Fibroblast of skin of left quadriceps (primary cell): ENCODE results near the gene UBALD2.
"Not testable (repeated sequence)": the region's sequence is repeated elsewhere in the genome, so short reads cannot be mapped to it uniquely, and the experiment has no call there.

Source experiments
- DNase-seq, 2 experiments: peaks; one replicate each; pipeline ENCODE4 v3.0.0-alpha.2; 2013; ENCODE audit warnings: low read depth in 2 of 2

Gene UBALD2

DNA sequence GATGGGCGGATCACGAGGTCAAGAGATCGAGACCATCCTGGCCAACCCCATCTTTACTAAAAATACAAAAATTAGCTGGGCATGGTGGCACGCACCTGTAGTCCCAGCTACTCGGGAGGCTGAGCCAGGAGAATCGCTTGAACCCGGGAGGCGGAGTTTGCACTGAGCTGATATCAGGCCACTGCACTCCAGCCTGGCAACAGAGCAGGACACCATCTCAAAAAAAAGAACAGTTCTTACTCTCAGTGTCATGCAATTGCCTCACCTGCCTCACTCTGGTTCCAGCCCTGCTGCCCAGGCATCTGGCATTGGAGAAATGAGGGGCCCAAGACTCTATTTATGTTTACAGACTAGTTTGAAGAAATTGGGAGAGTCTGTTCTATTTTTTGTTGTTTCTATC is 20.4 kb upstream of the UBALD2 start:
- not testable (repeated sequence) for DNase-seq

DNA sequence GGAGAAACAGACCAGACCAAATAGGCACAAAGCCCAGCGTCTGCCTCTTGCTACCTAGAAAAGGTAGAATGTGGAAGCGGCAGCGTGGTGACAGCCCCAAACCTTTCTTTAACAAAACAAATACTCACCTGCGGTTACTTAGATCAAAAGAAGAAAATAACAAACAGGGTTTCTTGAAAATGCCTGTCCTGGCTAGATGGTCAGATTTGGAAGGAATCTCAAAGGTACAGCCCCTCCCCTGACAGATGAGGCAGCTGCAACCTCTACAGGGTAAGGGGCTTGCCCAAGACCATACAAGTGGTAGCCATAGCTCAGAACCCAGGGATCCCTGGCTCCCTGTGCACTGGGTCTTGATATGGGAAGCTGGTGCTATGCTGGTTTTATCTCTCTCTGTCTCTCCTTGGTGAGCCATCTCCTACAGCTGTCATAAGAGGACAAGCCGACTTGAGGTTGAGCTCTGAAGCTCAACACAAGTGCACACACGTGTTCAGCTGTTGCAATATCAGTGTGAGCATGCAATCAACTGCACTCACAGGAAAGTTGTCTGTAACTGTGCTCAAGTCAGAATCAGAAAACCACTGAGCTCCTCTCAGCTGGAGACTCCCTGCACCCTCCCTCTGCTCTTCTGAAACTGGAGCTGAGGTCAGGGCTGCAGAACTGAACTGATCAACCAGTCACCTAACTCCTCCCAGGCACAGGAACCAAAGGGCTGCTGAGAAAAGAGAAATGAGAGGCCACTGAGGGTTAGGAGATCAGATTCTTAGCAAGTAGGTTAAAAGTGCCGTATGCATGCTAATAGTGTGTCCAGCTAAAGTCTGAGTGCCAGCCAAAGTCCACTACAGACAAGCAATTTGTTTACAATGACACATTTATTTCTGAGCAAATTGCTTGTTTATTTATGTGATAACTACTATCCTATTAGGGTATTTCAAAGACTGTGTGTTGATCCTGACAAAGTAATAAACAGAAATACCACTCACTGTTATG is 18.8 kb upstream of the UBALD2 start:
- peak in 1 of 2 experiments; percentile 32 for DNase-seq

DNA sequence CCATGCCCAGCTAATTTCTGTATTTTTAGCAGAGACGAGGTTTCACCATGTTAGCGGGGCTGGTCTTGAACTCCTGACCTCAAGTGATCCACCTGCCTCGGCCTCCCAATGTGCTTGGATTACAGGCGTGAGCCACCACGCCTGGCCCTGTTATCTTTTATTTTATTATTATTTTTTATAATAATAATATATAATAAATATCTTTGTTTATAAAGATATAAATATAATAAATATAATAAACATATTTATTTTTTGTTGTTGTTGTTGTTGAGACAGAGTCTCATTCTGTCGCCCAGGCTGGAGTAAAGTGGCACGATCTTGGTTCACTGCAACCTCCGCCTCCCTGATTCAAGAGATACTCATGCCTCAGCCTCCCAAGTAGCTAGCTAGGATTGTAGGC is 17.8 kb upstream of the UBALD2 start:
- no peak for DNase-seq

DNA sequence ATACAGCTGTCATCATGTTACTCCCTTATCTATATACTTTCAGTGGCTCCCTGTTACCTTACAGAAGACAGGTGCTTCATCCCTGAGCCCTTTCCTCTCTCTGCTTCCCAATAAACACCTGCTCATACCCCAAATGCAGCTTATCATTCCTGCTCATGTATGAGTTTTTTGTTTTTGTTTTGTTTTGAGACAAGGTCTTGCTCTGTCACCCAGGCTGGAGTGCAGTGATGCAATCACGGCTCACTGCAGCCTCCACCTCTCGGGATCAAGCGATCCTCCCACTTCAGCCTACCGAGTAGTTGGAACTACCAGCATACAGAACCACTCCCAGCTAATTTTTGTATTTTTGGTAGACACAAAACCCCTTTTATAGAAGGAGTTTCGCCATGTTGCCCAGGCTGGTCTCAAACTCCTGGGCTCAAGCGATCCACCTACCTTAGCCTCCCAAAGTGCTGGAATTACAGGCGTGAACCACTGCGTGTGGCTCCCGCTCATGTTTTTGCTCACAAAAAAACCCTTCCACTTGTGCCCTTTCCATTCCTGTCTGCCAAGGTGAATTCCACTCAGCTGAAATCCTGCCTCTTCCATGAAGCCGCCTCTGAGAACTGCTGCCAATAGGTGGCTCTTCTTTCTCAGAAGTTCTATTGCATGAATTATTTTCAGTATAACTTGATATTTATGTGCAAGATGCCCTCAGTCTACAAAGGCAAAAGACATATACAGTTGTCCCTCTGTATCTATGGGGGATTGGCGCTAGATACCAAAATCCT is 16.9 kb upstream of the UBALD2 start:
- no peak for DNase-seq

DNA sequence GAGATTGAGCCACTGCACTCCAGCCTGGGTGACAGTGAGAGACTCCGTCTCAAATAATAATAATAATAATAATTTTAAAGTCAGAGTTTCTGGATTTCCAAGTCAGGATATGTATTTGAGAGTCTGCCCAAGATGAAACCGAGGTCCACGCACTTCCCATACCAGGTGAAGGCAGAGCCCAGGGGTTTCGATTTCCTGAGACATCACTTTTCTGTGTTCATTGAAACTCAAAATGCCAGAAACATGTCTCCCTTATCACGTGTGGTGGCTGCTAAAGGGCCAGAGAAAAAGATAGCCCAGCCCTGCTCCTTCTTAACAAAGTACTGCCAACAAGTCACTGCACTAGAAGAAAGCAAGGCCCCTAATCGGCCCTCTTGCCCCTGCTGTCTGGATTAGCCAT is 15.0 kb upstream of the UBALD2 start:
- DNase-seq: no peak

DNA sequence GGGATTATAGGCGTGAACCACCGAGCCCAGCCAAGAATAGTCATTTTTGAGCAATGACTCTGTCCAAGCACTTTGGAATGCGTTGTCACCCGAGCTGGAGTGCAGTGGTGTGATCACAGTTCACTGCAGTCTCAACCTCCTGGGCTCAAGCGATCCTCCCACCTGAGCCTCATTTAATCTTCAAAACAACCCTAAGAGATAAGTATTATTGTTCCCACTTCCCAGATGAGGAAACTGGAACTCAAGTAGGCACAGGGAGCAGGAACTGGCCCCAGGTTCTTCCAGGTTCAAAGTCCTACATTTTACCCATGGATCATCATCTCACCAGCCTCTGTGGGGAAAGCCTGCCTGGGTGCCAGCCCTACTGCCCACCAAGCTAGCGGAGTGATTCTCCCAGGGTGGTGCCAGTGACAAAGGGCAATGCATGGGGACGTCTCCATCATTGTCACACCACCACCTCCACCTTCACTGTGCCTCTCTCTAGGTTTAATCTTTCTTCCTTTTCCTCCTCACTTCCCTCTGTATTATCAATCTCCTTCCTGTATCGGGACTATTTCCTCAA is 13.6 kb upstream of the UBALD2 start:
- no peak for DNase-seq

DNA sequence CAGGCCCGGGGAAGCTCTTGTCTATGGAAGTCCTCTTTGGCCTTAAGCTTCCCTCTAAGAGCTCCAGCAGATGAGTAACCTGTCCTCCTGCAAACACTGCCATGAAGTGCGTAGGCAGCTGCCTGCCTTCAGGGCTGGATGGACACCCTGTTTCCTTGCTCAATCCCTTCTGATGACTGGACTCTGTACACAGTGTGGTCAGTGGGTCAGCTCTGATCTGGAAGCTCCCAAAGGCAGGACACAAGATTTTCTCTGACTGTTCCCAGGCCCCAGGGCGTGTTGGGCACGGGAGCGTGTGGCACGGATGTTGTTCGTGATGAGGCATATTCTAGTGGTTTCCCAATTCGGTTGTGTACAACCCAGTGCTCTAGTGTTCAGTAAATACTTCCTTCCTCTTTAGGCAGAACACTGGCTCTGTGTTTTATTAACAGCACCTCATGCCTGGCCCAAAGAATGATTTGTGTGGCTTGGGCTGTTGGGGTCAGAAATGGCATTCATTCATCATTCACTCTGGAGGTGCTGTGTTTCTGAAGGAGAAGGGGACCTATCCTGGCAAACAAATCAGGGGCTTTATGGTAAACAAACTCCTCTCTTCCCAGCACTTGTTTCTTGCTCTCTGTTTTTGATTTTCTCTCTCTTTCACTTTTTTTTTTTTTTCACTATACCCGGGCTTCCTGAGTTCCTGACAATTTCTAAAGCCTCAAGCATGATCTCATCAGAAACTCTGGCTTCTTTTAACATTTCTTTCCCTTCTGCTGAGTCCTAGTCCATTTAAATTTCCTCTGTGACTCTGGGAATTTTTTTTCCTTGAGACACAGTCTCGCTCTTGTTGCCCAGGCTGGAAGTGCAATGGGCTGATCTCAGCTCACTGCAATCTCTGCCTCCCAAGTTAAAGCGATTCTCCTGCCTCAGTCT is 12.9 kb upstream of the UBALD2 start:
- no peak for DNase-seq

DNA sequence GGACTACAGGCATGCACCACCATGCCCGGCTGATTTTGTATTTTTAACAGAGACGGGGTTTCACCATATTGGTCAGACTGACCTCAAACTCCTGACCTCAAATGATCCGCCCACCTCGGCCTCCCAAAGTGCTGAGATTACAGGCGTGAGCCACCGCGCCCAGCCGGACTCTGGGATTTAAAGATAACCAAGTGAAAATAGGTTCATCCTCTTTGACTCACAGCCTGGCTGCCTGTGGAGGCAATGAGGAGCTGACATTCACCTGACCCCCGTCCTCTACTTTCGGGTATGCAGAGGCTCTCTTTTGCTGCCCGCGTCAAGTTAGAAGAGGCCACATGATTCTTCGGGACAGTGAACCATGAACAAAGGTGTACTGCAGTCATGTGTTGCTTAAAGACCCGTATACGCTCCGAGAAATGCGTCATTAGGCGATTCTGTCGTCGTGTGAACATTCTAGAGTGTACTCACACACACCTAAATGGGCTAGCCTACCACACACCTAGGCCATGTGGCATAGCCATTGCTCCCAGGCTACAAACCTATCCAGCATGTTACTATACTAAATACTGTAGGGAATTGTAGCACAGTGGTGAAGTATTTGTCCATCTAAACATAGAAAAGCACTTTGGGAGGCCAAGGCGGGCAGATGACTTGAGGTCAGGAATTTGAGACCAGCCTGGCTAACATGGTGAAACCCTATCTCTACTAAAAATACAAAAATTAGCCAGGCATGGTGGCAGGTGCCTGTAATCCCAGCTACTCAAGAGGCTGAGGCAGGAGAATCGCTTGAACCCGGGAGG is 12.0 kb upstream of the UBALD2 start:
- not testable (repeated sequence) for DNase-seq

DNA sequence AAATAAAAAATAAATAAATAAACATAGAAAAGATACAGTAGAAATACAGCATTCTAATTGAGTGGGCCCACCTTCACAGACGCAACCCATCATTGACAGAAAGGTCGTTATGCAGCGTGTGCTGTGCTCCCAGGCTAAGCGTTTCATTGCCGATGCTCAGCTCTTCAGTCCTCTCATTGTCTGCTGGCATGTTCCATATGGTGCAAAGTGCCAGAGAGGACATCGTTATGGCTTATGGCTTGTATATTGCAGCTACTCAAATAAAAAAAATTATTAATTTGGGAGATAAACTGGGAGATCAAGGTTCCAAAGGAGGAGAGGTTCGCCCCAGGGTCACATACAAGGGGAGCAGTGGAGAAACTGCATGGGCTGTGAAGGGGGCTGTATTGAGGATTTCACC is 11.3 kb upstream of the UBALD2 start:
- DNase-seq: no peak

DNA sequence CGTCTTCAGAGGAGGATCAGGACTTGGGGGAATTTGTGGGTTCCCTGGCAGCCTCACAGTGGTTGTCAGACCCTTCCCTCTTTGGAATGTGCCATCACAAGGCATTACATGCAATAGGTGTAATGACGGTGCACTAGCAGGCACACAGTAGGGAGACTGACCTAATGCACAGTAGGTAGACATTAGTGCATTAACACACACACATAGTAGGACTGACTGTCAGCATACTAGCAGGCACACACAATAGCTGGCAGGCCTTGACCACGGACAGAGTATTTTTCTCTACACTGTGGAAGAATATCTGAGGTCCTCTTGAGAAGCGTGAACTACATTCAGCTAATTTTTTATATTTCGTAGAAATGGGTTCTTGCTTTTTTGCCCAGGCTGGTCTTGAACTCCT is 10.9 kb upstream of the UBALD2 start:
- DNase-seq: no peak

DNA sequence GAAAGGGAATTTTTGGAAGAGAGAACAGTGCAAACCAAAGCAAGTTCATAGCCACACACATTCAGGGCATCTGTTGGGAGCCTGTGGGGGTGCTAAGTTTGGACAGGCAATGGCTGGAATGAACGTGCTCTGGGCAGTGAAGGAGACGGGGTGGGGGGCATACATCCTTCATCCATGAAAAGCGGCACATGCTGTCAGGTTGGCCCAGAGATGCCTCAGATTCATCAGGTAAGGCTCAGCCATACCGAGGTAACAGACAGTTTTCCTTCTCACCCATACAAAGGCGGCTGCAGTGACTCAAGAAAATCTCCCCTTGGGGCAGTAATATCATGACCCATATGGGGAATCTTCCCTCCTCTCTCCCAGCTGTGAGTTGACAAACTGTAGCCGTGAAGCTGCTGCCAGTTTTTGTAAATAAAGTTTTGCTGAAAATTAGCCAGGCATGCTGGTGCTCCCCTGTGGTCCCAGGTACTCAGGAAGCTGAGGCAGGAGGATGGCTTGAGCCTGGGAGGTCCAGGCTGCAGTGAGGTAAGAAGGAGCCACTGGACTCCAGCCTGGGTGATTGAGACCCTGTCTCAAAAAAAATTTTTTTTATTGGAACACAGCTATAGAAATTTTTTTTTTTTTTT is 9.2 kb upstream of the UBALD2 start:
- DNase-seq: no peak

DNA sequence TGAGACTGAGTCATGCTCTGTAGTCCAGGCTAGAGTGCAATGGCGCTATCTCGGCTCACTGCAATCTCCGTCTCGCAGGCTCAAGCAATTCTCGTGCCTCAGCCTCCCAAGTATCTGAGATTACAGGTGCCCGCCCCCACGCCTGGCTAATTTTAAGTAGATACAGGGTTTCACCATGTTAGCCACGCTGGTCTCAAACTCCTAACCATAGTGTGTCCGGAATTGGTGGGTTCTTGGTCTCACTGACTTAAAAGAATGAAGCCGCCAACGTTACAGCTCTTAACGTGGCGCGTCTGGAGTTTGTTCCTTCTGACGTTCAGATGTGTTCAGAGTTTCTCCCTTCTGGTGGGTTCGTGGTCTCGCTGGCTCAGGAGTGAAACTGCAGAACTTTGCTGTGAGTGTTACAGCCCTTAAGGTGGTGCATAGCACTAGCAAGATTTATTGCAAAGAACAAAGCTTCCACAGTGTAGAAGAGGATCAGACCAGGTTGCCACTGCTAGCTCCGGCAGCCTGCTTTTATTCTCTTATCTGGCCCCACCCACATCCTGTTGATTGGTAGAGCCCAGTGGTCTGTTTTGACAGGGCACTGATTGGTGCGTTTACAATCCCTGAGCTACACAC is 8.6 kb upstream of the UBALD2 start:
- not testable (repeated sequence) for DNase-seq

DNA sequence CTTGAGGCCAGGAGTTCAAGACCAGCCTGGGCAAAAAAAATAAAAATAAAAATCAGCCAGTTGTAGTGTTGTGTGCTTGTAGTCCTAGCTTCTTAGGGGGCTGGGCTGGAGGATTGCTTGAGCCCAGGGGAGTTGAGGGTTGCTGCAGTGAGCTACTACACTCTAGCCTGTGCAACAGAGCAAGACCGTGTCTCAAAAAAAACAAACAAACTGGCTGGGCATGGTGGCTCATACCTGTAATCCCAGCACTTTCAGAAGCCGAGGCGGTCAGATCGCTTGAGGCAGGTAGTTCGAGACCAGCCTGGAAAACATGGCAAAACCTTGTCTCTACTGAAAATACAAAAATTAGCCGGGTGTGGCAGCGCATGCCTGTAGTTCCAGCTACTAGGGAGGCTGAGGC is 4.9 kb upstream of the UBALD2 start:
- DNase-seq: no peak

DNA sequence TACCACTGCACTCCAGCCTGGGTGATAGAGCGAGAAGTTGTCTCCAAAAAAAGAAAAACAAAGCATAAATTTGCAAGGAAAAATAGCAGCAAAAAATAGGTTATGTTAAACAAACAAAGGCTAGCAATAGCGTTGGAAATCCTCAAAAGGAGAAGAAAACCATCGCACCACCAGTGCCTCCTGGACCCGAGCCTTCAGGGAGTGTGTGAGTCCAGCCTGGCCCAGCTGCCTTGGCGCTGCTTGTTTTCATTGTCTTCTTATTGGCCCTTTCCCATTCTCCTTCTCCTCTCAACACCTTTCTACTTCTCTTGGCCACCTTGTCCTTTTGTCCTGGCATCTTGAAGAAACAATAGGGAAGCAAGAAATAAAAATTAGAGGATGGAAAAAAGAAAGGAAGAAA is 4.5 kb upstream of the UBALD2 start:
- no peak for DNase-seq

DNA sequence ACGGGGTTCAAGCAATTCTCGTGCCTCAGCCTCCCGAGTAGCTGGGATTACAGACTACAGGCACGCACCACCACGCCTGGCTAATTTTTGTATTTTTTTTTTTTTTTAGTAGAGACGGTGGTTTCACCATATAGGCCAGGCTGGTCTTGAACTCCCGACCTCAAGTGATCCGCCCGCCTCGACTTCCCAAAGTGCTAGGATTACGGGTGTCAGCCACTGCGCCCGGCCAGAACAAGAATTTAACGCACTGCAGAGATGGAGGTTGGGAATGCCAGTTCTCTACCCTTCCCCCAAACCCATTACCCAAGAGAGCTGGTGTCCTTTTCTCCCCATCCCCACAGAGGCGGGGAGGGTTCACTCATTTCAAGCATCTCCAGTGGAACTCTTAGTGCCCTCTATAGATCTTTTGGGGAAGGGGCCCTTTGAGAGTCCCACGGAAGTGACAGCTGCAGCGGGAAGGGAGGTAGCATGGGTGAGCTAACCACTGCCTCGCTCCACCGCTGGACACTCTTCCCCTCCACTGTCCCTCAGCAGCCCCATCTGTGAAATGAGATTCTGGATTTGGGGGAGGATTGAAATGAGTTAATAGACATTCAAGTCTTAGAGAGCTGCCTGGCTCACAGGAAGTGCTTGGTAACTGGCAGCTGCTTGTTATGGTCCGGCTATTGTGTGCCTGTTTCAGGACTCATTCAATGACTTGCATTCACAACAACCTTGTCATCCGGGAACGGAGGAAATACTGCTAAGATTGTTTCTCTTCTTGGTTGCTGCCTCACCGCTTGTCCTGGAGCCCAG is 3.5 kb upstream of the UBALD2 start:
- DNase-seq: no peak

DNA sequence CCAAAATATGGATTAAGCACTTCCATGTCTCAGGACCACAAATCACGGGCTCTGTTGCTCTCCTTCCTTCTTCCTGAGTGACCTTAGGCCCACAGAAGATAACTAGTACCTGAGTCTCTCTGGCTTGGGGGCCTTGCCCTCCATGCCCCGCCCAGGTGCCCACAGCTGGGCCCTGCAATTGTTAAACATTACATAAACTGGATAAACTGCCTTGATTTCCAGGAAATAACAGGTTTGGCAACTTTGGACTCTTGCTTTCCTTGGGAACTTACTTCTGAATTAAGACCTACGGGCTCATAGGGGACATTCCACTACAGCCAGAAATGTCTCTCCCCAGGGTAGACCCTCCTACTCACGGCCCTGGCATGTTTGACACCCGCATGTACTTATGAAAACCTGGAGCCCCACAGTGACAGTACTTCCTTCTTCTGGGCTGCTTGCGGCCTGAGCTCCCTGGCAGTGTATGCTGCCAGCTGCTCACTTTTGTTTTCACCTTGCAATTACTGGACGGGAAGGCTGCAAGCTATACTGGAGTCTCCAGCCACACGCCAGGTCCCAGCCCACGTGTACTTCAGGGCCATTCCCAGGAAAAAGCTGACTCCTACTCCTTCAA is 2.3 kb upstream of the UBALD2 start:
- no peak for DNase-seq

DNA sequence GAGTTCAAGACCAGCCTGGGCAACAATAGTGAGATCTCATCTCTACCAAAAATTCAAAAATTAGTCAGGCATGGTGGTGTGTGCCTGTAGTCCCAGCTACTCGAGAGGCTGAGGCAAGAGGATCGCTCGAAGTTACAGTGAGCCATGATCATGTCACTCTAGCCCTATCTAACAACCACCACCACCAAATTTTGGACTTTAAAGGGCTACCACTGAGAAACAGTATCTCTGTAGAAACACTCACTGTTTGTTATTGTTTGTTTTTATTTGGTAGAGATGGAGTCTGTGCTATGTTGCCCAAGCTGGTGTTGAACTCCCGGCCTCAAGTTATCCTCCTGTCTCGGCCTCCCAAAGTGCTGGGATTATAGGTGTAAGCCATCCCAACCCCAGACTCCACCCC is 1.3 kb upstream of the UBALD2 start:
- no peak for DNase-seq

DNA sequence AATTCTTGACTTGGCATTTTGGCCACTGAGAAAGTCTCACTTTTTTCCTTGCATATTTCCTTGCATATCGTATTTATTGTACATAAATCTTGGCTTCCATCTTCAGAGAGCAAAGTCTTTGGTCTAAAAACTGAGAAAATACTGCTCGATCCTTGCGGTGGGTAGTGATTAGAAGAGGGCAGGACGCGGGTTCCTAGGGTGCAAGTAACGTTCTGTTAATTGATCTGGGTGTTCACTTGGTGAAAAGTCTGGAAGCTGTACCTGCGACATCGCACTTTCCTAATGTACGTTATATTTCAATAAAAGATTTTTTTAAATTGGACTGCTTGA is 758 bp upstream of the UBALD2 start:
- no peak for DNase-seq
